IMR-90 (cell line): ENCODE data around the gene PCSK2. TPM values are rescaled to one million over a fixed set of nuclear protein-coding genes. Genes with fewer than 3 reads are reported as not detected.

ENCODE experiments used
- ATAC-seq: fragments of 200-7000 bp; cut with Tn5 transposase; 2 replicates; pipeline ENCODE4 v1.9.1; 2020; ENCODE audit warnings: low read depth, mild to moderate bottlenecking, moderate library complexity
- BruUV-seq: library from RNA; stranded (reverse); fragments of 400-500 nt; replicated peaks from 2 replicates; lab custom pipeline; 2021; lab: Mats Ljungman, UMichigan
- CTCF ChIA-PET: fragments of 300-600 bp; formaldehyde crosslinking; extraction: SDS; loops from one replicate; lab custom pipeline; 2021; ENCODE audit warnings: antibody characterized with exemption; lab: Yijun Ruan, JAX
- POLR2A ChIA-PET: fragments of 300-600 bp; sonication (Branson Sonifier 250); formaldehyde crosslinking; loops from one replicate; lab custom pipeline; 2022; ENCODE audit warnings: antibody characterized with exemption; ENCODE audit not compliant: unreplicated experiment; lab: Charles Lee
- DNase-seq: peaks from one replicate; pipeline ENCODE4 v3.0.0; 2013
- H2AFZ ChIP-seq: replicated peaks from 2 replicates; pipeline ENCODE3; 2013; ENCODE audit warnings: low read length, mild to moderate bottlenecking; ENCODE audit not compliant: poor library complexity
- H2AK5ac ChIP-seq: 2 replicates; pipeline ENCODE4 v1.6.1; 2013; ENCODE audit warnings: low read depth, low read length, inconsistent platforms
- H2AK9ac ChIP-seq: replicated peaks from 2 replicates; pipeline ENCODE3; 2013; ENCODE audit warnings: mild to moderate bottlenecking, low read depth, low read length, moderate library complexity; ENCODE audit not compliant: poor library complexity
- H2BK120ac ChIP-seq: 2 replicates; pipeline ENCODE4 v1.6.1; 2013; ENCODE audit warnings: low read depth, low read length, inconsistent platforms
- H2BK15ac ChIP-seq: 3 replicates; pipeline ENCODE4 v1.6.1; 2013; ENCODE audit warnings: low read depth, low read length, inconsistent platforms
- H2BK20ac ChIP-seq: 2 replicates; pipeline ENCODE4 v1.6.1; 2013; ENCODE audit warnings: low read depth, mild to moderate bottlenecking, inconsistent platforms, low read length, moderate library complexity
- H2BK5ac ChIP-seq: 2 replicates; pipeline ENCODE4 v1.6.1; 2013; ENCODE audit warnings: mild to moderate bottlenecking, low read depth, low read length, inconsistent platforms; ENCODE audit not compliant: poor library complexity, severe bottlenecking
- H3K14ac ChIP-seq: replicated peaks from 2 replicates; pipeline ENCODE4 v1.6.1; 2013; ENCODE audit warnings: low read depth, low read length, inconsistent platforms
- H3K18ac ChIP-seq: 2 replicates; pipeline ENCODE4 v1.6.1; 2013; ENCODE audit warnings: low read depth, low read length, control low read depth
- H3K23ac ChIP-seq: 2 replicates; pipeline ENCODE4 v1.6.1; 2013; ENCODE audit warnings: low read depth, low read length, inconsistent platforms
- H3K27ac ChIP-seq: 2 replicates; pipeline ENCODE4 v1.5.1; 2013; ENCODE audit warnings: mild to moderate bottlenecking, control low read depth, low read length; ENCODE audit not compliant: insufficient read depth
- H3K27me3 ChIP-seq: 2 replicates; pipeline ENCODE4 v1.6.1; 2013; ENCODE audit warnings: low read length; ENCODE audit not compliant: control insufficient read depth, insufficient read depth
- H3K36me3 ChIP-seq: 2 replicates; pipeline ENCODE4 v1.6.1; 2013; ENCODE audit warnings: low read length, mixed read lengths; ENCODE audit not compliant: control insufficient read depth, insufficient read depth
- H3K4ac ChIP-seq: 2 replicates; pipeline ENCODE4 v1.6.1; 2013; ENCODE audit warnings: low read depth, low read length, inconsistent platforms
- H3K4me1 ChIP-seq: 2 replicates; pipeline ENCODE4 v1.6.1; 2013; ENCODE audit warnings: low read length, mixed read lengths; ENCODE audit not compliant: control insufficient read depth, insufficient read depth
- H3K4me2 ChIP-seq: 2 replicates; pipeline ENCODE4 v1.6.1; 2013; ENCODE audit warnings: low read depth, mild to moderate bottlenecking, control low read depth, low read length, moderate library complexity
- H3K4me3 ChIP-seq: 2 replicates; pipeline ENCODE4 v1.5.1; 2013; ENCODE audit warnings: low read depth, mild to moderate bottlenecking, control low read depth, low read length, moderate library complexity; ENCODE audit not compliant: insufficient read depth
- H3K56ac ChIP-seq: 2 replicates; pipeline ENCODE4 v1.6.1; 2013; ENCODE audit warnings: low read length, inconsistent platforms; ENCODE audit not compliant: insufficient read depth; ENCODE audit errors: extremely low read depth
- H3K79me1 ChIP-seq, 2 experiments: 2 replicates each; pipeline ENCODE4 v1.6.1; 2013; ENCODE audit warnings: low read length in 2 of 2, inconsistent platforms in 1 of 2, low read depth in 1 of 2
- H3K9ac ChIP-seq: 2 replicates; pipeline ENCODE4 v1.6.1; 2013; ENCODE audit warnings: low read depth, low read length, control low read depth
- H3K9me1 ChIP-seq: 2 replicates; pipeline ENCODE4 v1.6.1; 2013; ENCODE audit warnings: low read length, inconsistent platforms; ENCODE audit not compliant: insufficient read depth
- H3K9me3 ChIP-seq: 2 replicates; pipeline ENCODE4 v1.6.1; 2013; ENCODE audit warnings: low read length; ENCODE audit not compliant: control insufficient read depth, insufficient read depth
- H4K20me1 ChIP-seq: 2 replicates; pipeline ENCODE4 v1.6.1; 2013; ENCODE audit warnings: low read length, inconsistent platforms; ENCODE audit not compliant: insufficient read depth
- H4K5ac ChIP-seq: 2 replicates; pipeline ENCODE4 v1.6.1; 2013; ENCODE audit warnings: mild to moderate bottlenecking, low read depth, low read length, control low read depth
- H4K8ac ChIP-seq, 2 experiments: 2 replicates each; pipeline ENCODE4 v1.6.1; 2013; ENCODE audit warnings: low read depth in 2 of 2, low read length in 2 of 2, control low read depth in 1 of 2, inconsistent platforms in 1 of 2
- H4K91ac ChIP-seq: 2 replicates; pipeline ENCODE4 v1.6.1; 2013; ENCODE audit warnings: low read depth, low read length, inconsistent platforms; ENCODE audit not compliant: insufficient read depth
- BHLHE40 ChIP-seq: fragments of 150-350 bp; IDR thresholded peaks from 2 replicates; pipeline ENCODE4 v1.6.1; 2016; ENCODE audit warnings: mild to moderate bottlenecking, low read depth, low read length
- CEBPB ChIP-seq: IDR thresholded peaks from 2 replicates; pipeline ENCODE4 v1.6.1; 2012; ENCODE audit warnings: low read depth, low read length, improper control_type of control experiment
- CHD1 ChIP-seq: IDR thresholded peaks from 2 replicates; pipeline ENCODE4 v1.6.1; 2012; ENCODE audit warnings: low read depth, low read length, improper control_type of control experiment
- CTCF ChIP-seq: conservative IDR thresholded peaks from 2 replicates; pipeline ENCODE4 v1.5.1; 2012; ENCODE audit warnings: mild to moderate bottlenecking, low read depth, low read length, improper control_type of control experiment
- MXI1 ChIP-seq: IDR thresholded peaks from 2 replicates; pipeline ENCODE4 v1.6.1; 2012; ENCODE audit warnings: low read depth, mild to moderate bottlenecking, low read length, moderate library complexity, borderline replicate concordance
- POLR2A ChIP-seq: IDR thresholded peaks from 2 replicates; pipeline ENCODE4 v1.6.1; 2012; ENCODE audit warnings: mild to moderate bottlenecking, low read depth, low read length
- RCOR1 ChIP-seq: IDR thresholded peaks from 2 replicates; pipeline ENCODE4 v1.6.1; 2012; ENCODE audit warnings: mild to moderate bottlenecking, low read length, improper control_type of control experiment; ENCODE audit not compliant: insufficient replicate concordance
- RFX5 ChIP-seq: IDR thresholded peaks from 2 replicates; pipeline ENCODE4 v1.8.0; 2012; ENCODE audit warnings: low read depth, mild to moderate bottlenecking, low read length, moderate library complexity
- SMC3 ChIP-seq: fragments of 150-350 bp; IDR thresholded peaks from 2 replicates; pipeline ENCODE4 v1.6.1; 2016; ENCODE audit warnings: low read depth, mild to moderate bottlenecking, antibody characterized with exemption, low read length, moderate library complexity
- WGBS, 2 experiments: methylation state at CpG; one replicate each; pipeline versions ENCODE4 v1.1.5 to v1.1.7; 2013; ENCODE audit warnings: missing lambda C conversion rate in 2 of 2; ENCODE audit not compliant: insufficient read length in 1 of 2; ENCODE audit errors: extremely low coverage in 2 of 2; 5-methylcytosine and 5-hydroxymethylcytosine counted together
- dilution Hi-C: fragments of 300-500 bp; cut with HindIII; formaldehyde crosslinking; loops from one replicate; pipeline ENCODE4 v1.14.3; 2018; ENCODE audit warnings: low sequenced_read_pairs; ENCODE audit not compliant: unreplicated experiment
- in situ Hi-C: fragments of 300-500 bp; cut with MboI; formaldehyde crosslinking; loops from 3 replicates; pipeline ENCODE4 v1.14.3; 2019; ENCODE audit warnings: low sequenced_read_pairs, inconsistent platforms, mixed read lengths
- intact Hi-C: fragments of 100-400 bp; cut with micrococcal nuclease; formaldehyde crosslinking; loops from 2 replicates; pipeline ENCODE4 v1.10.0; 2022
- polyA plus RNA-seq, 3 experiments: library from polyadenylated mRNA; depleted of rRNA; stranded (reverse); fragments of >200 nt; gene quantifications; 2 replicates each; pipeline ENCODE4 v1.2.3, GENCODE V29; 2012; ENCODE audit warnings: low replicate concordance in 1 of 3
- total RNA-seq: library from RNA; depleted of rRNA; stranded (reverse); fragments of >200 nt; gene quantifications from 2 replicates; pipeline ENCODE4 v1.2.3, GENCODE V29; 2012
- TF ChIP-seq, protein P1 (sequence below): fragments of 150-350 bp; IDR thresholded peaks from 2 replicates; pipeline ENCODE4 v1.6.1; 2017; ENCODE audit warnings: mild to moderate bottlenecking, antibody characterized with exemption, low read length, low read depth
- TF ChIP-seq, protein P2 (sequence below): fragments of 150-350 bp; IDR thresholded peaks from 2 replicates; pipeline ENCODE4 v1.6.1; 2016; ENCODE audit warnings: low read depth, mild to moderate bottlenecking, low read length, moderate library complexity, borderline replicate concordance

PCSK2 gene
- total and polyA plus RNA-seq, 2 of the 4 experiments (the other 2 are of a cell fraction) = not detected

GRCh38 chr20:17419479-17420041 lies 192.7 kb downstream of the PCSK2 start:
- Histone ChIP-seq H2BK20ac (no peak overlapping the region), H3K9ac (no peak overlapping the region), H4K5ac (no peak overlapping the region), H4K20me1 (no peaks in the 10 kb centered on the region), H3K4me2 (no peak overlapping the region), H3K56ac (no peak overlapping the region), H3K79me1 (no peaks in the 10 kb centered on the region), H2AFZ (no peak overlapping the region), H3K27ac (no peak overlapping the region), H3K36me3 (no peaks in the 10 kb centered on the region), H2BK5ac (no peak overlapping the region), H3K9me1 (no peaks in the 10 kb centered on the region), H3K4me3 (no peak overlapping the region), H4K8ac (no peak overlapping the region), H2AK5ac (no peak overlapping the region), H2AK9ac (no peak overlapping the region), H3K4ac (no peak overlapping the region), H3K23ac (no peak overlapping the region), H2BK120ac (no peak overlapping the region), H3K18ac (no peak overlapping the region), H4K91ac (no peak overlapping the region), H3K4me1 (no peaks in the 10 kb centered on the region), H3K9me3 (no peaks in the 10 kb centered on the region), H3K27me3 (no peaks in the 10 kb centered on the region), H2BK15ac (no peak overlapping the region), H3K14ac (no peak overlapping the region)
- no peak for TF ChIP-seq SMC3
- no peak for TF ChIP-seq BHLHE40
- no peak for TF ChIP-seq CTCF
- TF ChIP-seq POLR2A = no peak
- TF ChIP-seq CHD1 = no peak
- TF ChIP-seq, protein P1, sequence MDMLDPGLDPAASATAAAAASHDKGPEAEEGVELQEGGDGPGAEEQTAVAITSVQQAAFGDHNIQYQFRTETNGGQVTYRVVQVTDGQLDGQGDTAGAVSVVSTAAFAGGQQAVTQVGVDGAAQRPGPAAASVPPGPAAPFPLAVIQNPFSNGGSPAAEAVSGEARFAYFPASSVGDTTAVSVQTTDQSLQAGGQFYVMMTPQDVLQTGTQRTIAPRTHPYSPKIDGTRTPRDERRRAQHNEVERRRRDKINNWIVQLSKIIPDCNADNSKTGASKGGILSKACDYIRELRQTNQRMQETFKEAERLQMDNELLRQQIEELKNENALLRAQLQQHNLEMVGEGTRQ = no peak
- TF ChIP-seq CEBPB = no peak
- TF ChIP-seq MXI1 = no peak
- no peak for TF ChIP-seq RFX5
- TF ChIP-seq, protein P2, sequence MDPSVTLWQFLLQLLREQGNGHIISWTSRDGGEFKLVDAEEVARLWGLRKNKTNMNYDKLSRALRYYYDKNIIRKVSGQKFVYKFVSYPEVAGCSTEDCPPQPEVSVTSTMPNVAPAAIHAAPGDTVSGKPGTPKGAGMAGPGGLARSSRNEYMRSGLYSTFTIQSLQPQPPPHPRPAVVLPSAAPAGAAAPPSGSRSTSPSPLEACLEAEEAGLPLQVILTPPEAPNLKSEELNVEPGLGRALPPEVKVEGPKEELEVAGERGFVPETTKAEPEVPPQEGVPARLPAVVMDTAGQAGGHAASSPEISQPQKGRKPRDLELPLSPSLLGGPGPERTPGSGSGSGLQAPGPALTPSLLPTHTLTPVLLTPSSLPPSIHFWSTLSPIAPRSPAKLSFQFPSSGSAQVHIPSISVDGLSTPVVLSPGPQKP = no peak
- no peak for TF ChIP-seq RCOR1
- CTCF ChIA-PET = no interaction called here
- POLR2A ChIA-PET = no interaction called here
- DNase-seq (no peak), ATAC-seq (no peak)
- in situ Hi-C loops = no loop called here
- 0% methylated on average over 1 of the region's 3 CpGs; no CpG with 5 or more reads in 1 of the 2 experiments for WGBS, 2 experiments
- no TSS peak for BruUV-seq
- intact Hi-C loops = loop anchor here (10.0 kb wide), 1 partner anchor 135 kb away; no protein-coding TSS in a partner anchor
- dilution Hi-C loops = no loop called here
